GM21737 (cell line): ENCODE data around the gene ZBTB2.
"Not testable (repeated sequence)": the region's sequence is repeated elsewhere in the genome, so short reads cannot be mapped to it uniquely, and the experiment has no call there.

Experiments used
- ATAC-seq: cut with Tn5 transposase; IDR thresholded peaks from one replicate; pipeline ENCODE4 v1.9.1; 2021; ENCODE audit warnings: mild to moderate bottlenecking, moderate library complexity; ENCODE audit not compliant: unreplicated experiment

The ZBTB2 gene

DNA sequence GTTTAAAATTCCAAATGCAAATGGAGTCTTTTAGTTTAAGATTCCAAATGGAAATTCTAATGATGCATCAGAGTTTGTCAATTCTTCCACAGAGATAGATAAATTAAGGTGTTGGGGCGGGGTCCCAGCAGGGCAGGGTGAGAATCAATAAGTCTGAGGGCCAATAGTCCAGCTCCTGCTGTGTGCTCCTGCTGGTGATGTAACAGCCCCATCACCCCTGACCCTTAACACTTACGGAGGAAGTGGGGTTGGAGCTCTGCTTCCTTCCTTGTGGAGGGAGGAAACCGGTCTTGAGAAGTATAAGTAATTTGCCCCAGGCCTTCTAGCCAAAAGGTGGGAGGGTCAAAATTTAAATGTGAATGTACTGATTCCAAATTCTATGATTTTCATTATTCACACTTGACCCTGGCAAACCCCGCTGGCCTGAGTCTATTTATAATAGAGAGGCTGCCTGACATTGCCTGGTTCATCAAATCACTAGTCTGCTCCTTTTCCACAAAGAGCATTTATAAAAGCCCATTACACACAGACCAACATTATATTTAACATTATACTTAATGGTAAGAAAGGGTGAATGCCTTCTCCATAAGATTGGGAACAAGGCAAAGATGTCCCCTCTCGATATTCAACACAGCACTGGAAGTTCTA is 17.2 kb downstream of the ZBTB2 start:
- ATAC-seq: no peak

DNA sequence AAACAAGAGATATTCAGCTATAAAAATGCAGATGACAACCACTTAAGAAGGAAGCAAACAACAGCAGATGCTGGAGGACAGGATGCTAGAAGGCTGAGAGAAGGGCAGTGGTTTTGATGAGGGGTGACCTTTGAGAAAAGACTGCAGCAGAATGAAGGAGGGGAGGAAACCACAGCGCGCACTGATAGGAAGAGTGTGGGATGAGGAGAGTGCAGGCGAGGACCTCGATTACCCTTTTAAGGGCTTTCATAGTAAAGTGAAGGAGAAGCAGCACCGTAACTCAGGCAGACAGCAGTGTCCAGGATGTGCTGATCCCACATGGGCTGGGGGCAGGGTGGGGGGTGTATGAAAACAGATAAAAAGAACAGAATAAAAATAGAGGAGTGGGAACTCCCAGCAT is 19.2 kb downstream of the ZBTB2 start:
- no peak for ATAC-seq

DNA sequence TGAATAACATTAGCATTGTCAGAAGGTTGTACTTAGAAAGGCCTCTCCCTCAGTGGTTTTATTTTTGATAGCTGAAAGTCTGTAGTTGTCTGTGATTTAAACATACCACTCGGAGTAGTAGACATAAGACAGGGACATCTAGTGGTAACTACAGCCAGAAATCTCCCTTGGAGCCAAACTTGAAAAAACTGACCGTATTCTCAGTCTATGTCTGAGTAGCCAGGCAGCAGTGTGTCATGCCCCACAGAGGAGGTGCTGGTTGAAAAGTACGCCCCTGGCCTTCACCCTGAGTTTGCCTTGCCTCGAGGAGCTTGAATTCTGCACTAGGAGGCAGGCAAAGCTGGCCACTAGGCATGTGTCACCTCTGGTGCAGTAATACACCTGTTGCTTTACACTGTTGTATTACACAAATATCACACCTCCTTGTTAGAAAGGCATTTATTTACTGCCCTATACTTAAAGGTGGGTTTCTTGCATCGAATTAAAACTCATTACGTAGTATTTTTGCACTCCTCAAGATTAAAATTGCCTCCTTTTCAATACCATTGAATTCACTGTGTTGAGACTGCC is 20.8 kb downstream of the ZBTB2 start:
- ATAC-seq: no peak

DNA sequence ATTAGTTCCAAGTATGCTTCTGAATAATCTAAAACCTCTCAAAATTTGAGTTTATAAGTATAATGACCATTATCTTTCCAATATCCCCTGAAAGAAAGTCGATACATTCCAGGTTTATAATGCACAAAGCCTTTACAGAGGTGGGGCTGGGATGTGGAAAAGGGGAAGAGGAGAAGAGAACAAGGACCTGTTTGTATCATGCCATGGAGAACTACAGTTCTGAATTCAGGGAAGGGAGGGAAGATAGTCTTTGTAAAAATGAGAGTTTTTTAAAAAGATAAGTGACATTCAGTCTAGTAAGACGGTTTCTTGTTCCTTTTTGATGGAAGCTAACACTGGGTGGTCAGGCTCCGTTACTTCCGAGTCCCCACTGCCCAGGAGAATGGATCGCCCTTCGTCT is 26.1 kb downstream of the ZBTB2 start:
- ATAC-seq: no peak

DNA sequence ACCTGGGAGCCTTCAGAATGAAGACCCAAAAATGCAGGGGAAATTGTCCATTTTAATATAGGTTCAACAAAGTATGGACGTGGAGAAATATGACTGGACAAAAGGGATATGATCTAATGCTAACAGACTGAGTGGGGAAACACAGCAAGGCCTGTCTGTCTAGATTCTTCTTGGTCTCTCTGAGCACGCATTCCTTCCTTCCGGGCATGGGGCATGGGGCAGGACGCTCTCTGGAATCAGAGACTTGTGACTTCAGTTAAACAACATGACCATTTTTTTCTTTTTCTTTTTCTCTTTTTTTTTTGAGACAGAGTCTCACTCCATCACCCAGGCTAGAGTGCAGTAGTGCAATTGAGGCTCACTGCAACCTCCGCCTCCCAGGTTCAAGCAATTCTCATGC is 31.9 kb downstream of the ZBTB2 start:
- ATAC-seq: no peak

DNA sequence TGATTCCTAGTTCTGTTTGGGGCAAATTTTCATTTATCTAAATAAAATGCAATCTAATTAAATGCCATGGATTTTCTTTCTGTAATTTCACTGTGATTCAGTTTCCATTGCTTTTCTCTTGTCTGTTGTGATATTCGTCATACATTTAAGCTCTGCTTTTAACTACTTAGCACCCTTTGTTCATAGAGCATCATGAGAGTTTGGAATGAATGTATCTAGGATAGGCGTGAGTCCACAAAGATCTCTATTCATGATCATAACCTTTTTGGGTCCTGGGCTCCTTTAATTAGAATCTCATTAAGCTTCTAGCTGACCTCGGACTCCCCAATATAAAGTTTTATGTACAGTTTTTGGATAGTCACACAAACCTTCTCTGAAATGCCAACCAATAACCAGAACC is 32.9 kb downstream of the ZBTB2 start:
- ATAC-seq: no peak

DNA sequence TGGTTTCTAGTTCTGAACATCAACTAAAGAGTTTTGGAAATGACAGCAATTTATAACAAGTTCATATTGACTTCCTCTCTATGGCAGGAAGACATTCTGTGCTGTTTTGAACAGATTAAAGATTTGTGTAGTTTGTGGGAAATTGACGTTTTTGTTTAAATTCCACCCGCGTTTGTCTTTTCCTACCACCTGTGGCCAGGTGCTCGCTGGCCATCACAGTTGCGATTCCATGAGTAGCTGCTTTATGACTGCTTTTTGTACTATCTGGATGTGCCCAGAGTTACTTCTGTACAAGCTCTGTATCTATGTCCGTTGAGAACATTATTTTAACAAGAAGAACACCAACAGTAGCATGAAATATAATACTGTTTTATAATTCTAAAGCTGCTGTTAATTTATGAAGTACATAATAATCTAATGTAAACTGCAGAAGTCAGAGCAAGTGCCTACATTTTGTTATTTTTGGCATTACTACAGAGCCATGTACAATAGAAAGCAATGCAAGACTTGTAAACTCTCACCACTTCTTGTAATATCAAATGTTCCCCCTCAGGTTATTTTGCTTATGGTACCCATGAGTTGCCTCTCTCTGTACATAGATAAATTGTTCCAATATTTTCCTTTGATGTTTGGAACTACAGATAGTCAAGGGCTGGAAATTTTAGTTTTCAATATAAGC is 33.5 kb downstream of the ZBTB2 start:
- no peak for ATAC-seq

GRCh38 chr6:151356983-151357382 is 34.4 kb downstream of the ZBTB2 start:
- not testable (repeated sequence) for ATAC-seq

GRCh38 chr6:151353795-151354194 is 37.6 kb downstream of the ZBTB2 start:
- ATAC-seq: no peak

- ATAC-seq: no peak
These were observed 38.7 kb downstream of the ZBTB2 start for GRCh38 chr6:151352410-151353396.

- ATAC-seq: no peak
These were observed 39.6 kb downstream of the ZBTB2 start for GRCh38 chr6:151351731-151352130.

GRCh38 chr6:151351146-151351700 is 40.1 kb downstream of the ZBTB2 start:
- ATAC-seq: no peak

DNA sequence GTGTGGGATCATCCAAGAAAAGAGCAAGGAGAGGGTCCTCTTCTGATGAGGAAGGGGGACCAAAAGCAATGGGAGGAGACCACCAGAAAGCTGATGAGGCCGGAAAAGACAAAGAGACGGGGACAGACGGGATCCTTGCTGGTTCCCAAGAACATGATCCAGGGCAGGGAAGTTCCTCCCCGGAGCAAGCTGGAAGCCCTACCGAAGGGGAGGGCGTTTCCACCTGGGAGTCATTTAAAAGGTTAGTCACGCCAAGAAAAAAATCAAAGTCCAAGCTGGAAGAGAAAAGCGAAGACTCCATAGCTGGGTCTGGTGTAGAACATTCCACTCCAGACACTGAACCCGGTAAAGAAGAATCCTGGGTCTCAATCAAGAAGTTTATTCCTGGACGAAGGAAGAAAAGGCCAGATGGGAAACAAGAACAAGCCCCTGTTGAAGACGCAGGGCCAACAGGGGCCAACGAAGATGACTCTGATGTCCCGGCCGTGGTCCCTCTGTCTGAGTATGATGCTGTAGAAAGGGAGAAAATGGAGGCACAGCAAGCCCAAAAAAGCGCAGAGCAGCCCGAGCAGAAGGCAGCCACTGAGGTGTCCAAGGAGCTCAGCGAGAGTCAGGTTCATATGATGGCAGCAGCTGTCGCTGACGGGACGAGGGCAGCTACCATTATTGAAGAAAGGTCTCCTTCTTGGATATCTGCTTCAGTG is 40.8 kb downstream of the ZBTB2 start:
- no peak for ATAC-seq

- ATAC-seq: no peak
These were observed 41.6 kb downstream of the ZBTB2 start for GRCh38 chr6:151349651-151350270.

DNA sequence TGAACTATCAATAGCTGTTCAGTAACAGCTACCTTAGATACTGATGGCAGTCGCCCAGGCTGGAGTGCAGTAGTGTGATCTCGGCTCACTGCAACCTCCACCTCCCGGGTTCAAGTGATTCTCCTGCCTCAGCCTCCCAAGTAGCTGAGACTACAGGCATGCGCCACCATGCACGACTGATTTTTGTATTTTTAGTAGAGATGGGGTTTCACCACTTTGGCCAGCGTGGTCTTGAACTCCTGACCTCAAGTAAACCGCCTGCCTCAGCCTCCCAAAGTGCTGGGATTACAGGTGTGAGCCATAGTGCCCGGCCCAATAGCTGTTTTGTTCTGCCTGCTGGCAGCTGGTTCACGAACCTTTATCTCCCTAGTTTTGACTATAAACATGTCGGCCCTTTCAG is 48.6 kb downstream of the ZBTB2 start:
- ATAC-seq: not testable (repeated sequence)

DNA sequence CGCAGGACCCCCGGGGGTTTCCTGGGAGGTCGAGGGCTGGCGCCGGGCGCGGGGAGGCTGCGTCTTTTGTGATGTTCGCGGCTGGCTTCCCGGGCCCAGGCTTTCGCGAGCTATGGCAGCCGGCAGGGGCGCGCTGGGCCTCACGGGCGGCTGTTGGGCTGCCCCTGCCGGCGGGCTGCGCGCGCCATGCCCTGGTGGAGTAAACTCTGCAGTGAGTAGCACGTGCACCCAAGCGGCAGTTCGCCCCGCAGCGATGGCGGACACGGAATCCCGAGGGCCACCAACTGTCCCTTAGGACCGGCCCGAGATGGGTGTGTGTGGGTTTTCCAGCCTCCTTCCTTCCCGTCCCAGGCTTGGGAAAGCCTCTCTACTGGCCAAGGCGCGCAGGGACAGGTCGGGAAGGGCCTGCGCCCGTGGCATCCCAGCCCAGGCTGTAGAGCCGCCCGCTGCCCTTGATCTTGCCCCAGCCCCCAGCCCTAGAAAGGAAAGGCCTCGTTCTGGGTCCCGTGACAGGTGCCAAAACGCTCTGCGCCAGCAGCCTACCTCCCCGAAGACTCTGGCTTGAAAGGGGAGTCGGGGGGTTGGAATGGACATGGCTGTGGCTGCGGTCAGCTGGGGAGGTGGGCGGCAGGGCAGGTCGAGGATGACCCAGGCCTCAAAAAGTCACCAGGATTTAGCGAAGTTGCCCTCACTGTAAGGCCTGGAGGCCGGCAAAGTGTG is 49.7 kb downstream of the ZBTB2 start:
- no peak for ATAC-seq

DNA sequence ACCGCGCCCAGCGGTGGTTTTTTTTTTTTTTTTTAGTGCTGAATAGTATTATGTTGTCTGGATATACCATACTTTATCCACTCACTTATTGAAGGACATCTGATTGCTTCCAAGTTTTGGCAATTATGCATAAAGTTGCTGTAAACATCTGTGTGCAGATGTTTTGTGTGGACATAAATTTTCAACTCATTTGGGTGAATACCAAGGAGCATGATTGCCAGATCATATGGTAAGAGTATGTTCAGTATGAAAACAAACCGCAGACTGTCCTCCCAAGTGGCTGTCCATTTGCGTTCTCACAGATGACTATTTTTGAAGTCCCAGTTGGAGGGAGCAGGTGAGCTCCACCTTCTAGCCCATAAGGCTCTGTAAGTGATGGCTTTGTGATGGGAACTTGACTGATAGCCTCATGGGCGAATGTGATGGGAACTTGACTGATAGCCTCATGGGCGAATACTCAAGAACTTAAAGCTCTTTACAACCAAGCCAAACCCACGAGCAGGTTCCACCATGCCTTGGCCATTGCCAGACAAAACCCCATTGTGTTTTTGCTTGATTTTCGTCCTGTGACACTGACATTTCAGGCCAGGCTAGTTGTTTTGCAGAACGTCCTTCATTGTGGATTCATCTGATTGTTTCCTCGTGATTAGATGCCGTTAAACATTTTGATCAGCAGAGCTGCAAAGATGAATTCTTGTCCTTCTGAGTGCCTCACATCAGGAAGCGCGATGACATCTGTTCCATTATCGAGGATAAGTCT is 51.0 kb downstream of the ZBTB2 start:
- no peak for ATAC-seq

GRCh38 chr6:151339369-151339768 is 52.0 kb downstream of the ZBTB2 start:
- ATAC-seq: no peak
